Aorta (tissue), 5 donors: Measurements from ENCODE around the gene C3orf18. TPM values are rescaled to one million over a fixed set of nuclear protein-coding genes. Genes with fewer than 3 reads are reported as not detected.
A peak's percentile ranks its signal among the peaks of the same experiment; 100 is the strongest.

Source experiments
- ATAC-seq: fragments of 200-7000 bp; cut with Tn5 transposase; one replicate; pipeline ENCODE4 v1.9.1; 2022; ENCODE audit warnings: moderate library complexity; ENCODE audit not compliant: low FRiP score
- DNase-seq, 2 donors: peaks; one replicate each; pipeline ENCODE4 v3.0.0-alpha.2; 2020
- H3K27ac ChIP-seq, 2 donors: one replicate each; pipeline ENCODE4 v1.5.1; 2013; ENCODE audit warnings: low read length in 2 of 2, mild to moderate bottlenecking in 2 of 2, moderate library complexity in 2 of 2, control low read depth in 1 of 2, inconsistent platforms in 1 of 2, low read depth in 1 of 2
- H3K27me3 ChIP-seq, 2 donors: one replicate each; pipeline ENCODE4 v1.6.1; 2013; ENCODE audit warnings: control low read depth in 1 of 2, low read length in 1 of 2, mild to moderate bottlenecking in 1 of 2, moderate library complexity in 1 of 2; ENCODE audit not compliant: insufficient read depth in 2 of 2, control insufficient read depth in 1 of 2
- H3K36me3 ChIP-seq, 2 donors: one replicate each; pipeline ENCODE4 v1.6.1; 2013; ENCODE audit warnings: control low read depth in 1 of 2, low read length in 1 of 2, mild to moderate bottlenecking in 1 of 2; ENCODE audit not compliant: insufficient read depth in 2 of 2, control insufficient read depth in 1 of 2
- H3K4me1 ChIP-seq, 2 donors: one replicate each; pipeline ENCODE4 v1.6.1; 2013; ENCODE audit warnings: low read length in 2 of 2, control low read depth in 1 of 2, mild to moderate bottlenecking in 1 of 2, moderate library complexity in 1 of 2; ENCODE audit not compliant: insufficient read depth in 2 of 2, control insufficient read depth in 1 of 2
- H3K4me3 ChIP-seq, 2 donors: one replicate each; pipeline ENCODE4 v1.5.1; 2013; ENCODE audit warnings: low read length in 2 of 2, control low read depth in 1 of 2, mild to moderate bottlenecking in 1 of 2
- H3K9me3 ChIP-seq: one replicate; pipeline ENCODE4 v1.6.1; 2013; ENCODE audit warnings: mild to moderate bottlenecking, low read length; ENCODE audit not compliant: control insufficient read depth
- WGBS, 2 donors: extraction: QIAGEN DNeasy Blood & Tissue Kit; methylation state at CpG; one replicate each; pipeline ENCODE4 v1.1.7; 2013; 5-methylcytosine and 5-hydroxymethylcytosine counted together
- intact Hi-C, 2 donors: fragments of 100-400 bp; cut with DNase I; formaldehyde crosslinking; loops; one replicate each; pipeline versions ENCODE4 v1.14.2 to v1.15.0; 2022
- polyA plus RNA-seq, 2 donors: library from polyadenylated mRNA; stranded (reverse); fragments of 200-250 nt; gene quantifications; one replicate each; pipeline ENCODE4 v1.2.3, GENCODE V29; 2013
- total RNA-seq, 2 donors: library from RNA; stranded (reverse); fragmentation: NEBNext Ultra II Directional; extraction: Animal tissue kit (Norgen Biotek cat#: 25700); gene quantifications; one replicate each; pipeline ENCODE4 v1.2.1, GENCODE V29; 2021
- donor health status: healthy with polysubstance abuse.
- donor health status: Bipolar disorder and iron deficiency.
- donor health status: DM: no; HTN: no; CAD: no.
- donor health status: DM: no; HTN: no; CAD: no.
- donor health status: DM: yes; HTN: yes; CAD: no.

The C3orf18 gene
- total and polyA plus RNA-seq, 4 donors = 8.8 to 18.0 (median 16.1) TPM

DNA sequence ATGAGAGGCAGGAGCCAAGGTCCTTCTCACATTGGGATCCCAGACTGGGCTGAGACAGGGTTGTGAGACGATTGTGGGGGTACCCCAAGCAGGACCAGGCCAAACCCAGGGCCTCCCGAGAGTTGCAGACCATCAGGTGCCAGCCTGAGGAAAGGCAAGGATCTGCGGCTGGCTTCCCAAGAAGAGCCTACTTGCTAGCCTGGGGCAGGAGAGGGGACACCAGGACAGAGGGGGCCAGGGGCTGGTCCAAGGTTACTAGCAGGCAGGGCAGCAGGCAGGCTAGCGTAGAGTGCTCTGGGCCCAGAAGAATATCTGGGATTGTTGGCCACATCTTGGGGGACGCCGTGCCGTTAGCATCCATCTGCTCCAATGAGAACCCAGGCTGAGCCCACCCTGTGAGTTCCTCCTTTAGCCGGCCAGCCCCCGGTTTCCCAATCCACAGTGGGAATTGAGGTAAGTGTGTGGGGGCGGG, 43.5 kb upstream of the C3orf18 start:
- DNase-seq (no peak), ATAC-seq (no peak)
- 4 to 6% methylated on average over 10 of the region's 10 CpGs for WGBS, 2 donors
- H3K9me3 ChIP-seq = no peaks in the 10 kb centered on the region
- no peaks in the 10 kb centered on the region for H3K27me3 ChIP-seq
- intact Hi-C loops = loop anchor here in 1 of 2 donors (1.0 to 5.0 kb wide), 3 partner anchors 9 to 259 kb away; partner anchors contain the start of genes CYB561D2 and NPRL2
- H3K27ac ChIP-seq = no peak overlapping the region
- H3K36me3 ChIP-seq = no peaks in the 10 kb centered on the region
- H3K4me3 ChIP-seq = peak overlapping the region; percentile 3 to 61
- H3K4me1 ChIP-seq = no peaks in the 10 kb centered on the region

DNA sequence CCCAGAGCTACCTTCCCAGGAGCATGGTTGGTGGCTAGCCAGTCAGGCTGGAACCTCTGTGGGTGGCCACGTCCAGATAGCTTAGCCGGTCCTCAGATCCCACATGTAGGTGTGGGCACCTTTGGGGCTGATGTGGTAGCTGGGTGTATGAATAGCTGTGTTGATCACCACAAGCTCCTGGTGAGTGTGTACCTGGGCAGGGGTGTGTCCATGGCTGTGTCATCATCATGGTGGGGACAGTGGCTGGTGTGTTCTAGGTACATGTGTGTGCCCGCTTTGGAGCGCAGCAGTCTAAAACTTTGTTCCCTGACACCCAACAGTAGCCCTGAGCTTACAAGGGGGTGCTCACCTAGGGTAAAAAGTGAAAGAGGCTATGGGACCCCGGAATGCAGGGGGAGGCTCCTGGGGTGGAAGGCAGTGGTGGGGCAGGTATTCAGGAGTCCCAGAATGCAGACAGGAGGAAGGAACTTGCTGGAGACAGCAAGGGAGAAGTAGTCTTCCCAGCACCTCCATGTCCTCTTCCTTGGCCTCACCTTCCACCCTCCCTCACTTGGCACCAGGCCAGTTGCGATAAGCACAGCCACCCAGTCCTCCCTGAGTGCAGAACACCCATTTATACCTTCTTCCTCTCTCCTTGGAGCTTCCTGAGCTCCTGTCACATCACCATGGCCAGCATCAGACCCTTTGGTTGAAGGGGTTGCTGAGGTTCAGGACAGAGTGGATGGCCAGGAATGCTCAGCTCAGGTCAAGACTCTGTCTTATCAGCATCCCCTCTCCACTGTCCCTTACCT, 42.8 kb upstream of the C3orf18 start:
- intact Hi-C loops = loop anchor here in 1 of 2 donors (5.0 kb wide), 2 partner anchors 93 to 258 kb away; partner anchors contain the start of genes CYB561D2 and NPRL2
- DNase-seq (no peak), ATAC-seq (no peak)
- Histone ChIP-seq H3K9me3 (no peaks in the 10 kb centered on the region), H3K4me3 (no peak overlapping the region), H3K36me3 (no peaks in the 10 kb centered on the region), H3K27me3 (no peaks in the 10 kb centered on the region), H3K27ac (no peak overlapping the region), H3K4me1 (no peaks in the 10 kb centered on the region)
- 73 to 77% methylated on average over 6 of the region's 6 CpGs for WGBS, 2 donors

GRCh38 chr3:50609763-50610085, 42.2 kb upstream of the C3orf18 start:
- Histone ChIP-seq H3K4me1 (no peaks in the 10 kb centered on the region), H3K36me3 (no peaks in the 10 kb centered on the region), H3K27ac (no peak overlapping the region), H3K27me3 (no peaks in the 10 kb centered on the region), H3K9me3 (no peaks in the 10 kb centered on the region), H3K4me3 (no peak overlapping the region)
- ATAC-seq = no peak
- 87 to 93% methylated on average over 3 of the region's 3 CpGs for whole genome bisulfite sequencing, 2 donors
- no peak for DNase-seq
- intact Hi-C loops = loop anchor here in 1 of 2 donors (5.0 kb wide), 2 partner anchors 92 to 257 kb away; partner anchors contain the start of genes CYB561D2 and NPRL2

DNA sequence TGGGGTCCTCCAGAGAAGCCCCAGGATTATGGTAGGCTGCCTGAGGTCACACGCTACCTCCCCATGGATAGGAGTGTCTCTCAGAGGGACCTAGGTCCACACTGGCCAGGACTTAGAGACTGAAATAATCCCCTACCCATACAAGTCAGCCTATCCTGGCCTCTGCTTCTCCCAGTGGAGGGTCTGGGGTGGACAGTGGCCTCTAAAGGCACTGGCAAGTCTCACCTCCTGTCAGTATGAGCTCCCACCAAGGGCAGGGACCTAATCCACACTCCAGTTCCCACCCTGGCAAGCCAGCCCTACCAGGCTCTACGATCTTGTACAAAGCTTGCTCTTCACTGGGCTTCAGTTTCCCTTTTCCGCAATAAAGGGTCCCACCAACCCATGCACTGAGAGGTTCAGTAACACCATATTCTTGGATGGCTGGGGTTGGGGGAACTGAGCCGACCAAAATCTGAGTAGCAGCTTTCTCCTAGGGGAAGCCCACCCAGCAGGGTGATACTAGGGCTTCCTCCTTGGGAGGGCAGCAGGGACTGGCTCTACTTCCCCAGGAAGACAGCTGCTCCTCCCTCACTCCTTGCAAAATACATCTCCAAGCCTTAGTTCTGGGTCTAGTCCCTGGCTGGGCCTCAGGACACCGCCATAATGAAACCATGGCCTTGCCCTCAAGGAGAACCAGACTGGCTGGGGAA, 41.7 kb upstream of the C3orf18 start:
- Histone ChIP-seq H3K9me3 (no peaks in the 10 kb centered on the region), H3K36me3 (no peaks in the 10 kb centered on the region), H3K4me3 (no peak overlapping the region), H3K4me1 (no peaks in the 10 kb centered on the region), H3K27me3 (no peaks in the 10 kb centered on the region), H3K27ac (no peak overlapping the region)
- 91% methylated on average over 5 of the region's 5 CpGs for WGBS, 2 donors
- DNase-seq (no peak), ATAC-seq (no peak)
- intact Hi-C loops = no loop called here

DNA sequence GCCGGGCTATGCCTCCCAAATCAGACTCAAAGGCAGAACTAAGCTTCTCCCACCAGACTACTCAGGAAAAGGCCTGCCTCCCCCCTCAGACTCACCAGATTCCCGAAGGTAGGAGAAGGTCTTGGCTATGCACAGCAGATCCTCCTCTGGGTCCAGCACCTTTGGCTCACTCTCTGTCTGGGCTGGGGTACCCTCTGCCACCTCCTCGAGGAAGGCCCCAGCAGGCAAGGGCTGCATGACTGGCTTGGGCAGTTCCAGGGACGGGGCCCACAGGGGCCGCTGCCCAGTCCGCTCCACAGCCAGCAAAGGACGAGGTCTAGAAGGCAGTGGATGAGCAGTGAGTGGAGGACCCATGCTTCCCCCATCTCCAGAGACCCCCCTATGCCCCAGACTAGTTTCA, 40.7 kb upstream of the C3orf18 start:
- intact Hi-C loops = no loop called here
- ATAC-seq (no peak), DNase-seq (no peak)
- no peaks in the 10 kb centered on the region for H3K4me1 ChIP-seq
- H3K36me3 ChIP-seq = no peaks in the 10 kb centered on the region
- no peaks in the 10 kb centered on the region for H3K27me3 ChIP-seq
- no peak overlapping the region for H3K27ac ChIP-seq
- H3K9me3 ChIP-seq = no peaks in the 10 kb centered on the region
- 82 to 85% methylated on average over 7 of the region's 7 CpGs for WGBS, 2 donors
- H3K4me3 ChIP-seq = no peak overlapping the region

GRCh38 chr3:50607271-50608091, 39.9 kb upstream of the C3orf18 start:
- intact Hi-C loops = no loop called here
- H3K9me3 ChIP-seq = no peaks in the 10 kb centered on the region
- no peaks in the 10 kb centered on the region for H3K27me3 ChIP-seq
- H3K4me3 ChIP-seq = no peak overlapping the region
- no peak overlapping the region for H3K27ac ChIP-seq
- WGBS, 2 donors = 84 to 85% methylated on average over 29 of the region's 29 CpGs
- H3K36me3 ChIP-seq = no peaks in the 10 kb centered on the region
- ATAC-seq (no peak), DNase-seq (no peak)
- H3K4me1 ChIP-seq = no peaks in the 10 kb centered on the region

- H3K9me3 ChIP-seq = no peaks in the 10 kb centered on the region
- DNase-seq (no peak), ATAC-seq (no peak)
- H3K27ac ChIP-seq = no peak overlapping the region
- 68 to 77% methylated on average over 6 of the region's 6 CpGs for WGBS, 2 donors
- H3K4me1 ChIP-seq = no peaks in the 10 kb centered on the region
- no peaks in the 10 kb centered on the region for H3K36me3 ChIP-seq
- H3K27me3 ChIP-seq = no peaks in the 10 kb centered on the region
- intact Hi-C loops = no loop called here
- no peak overlapping the region for H3K4me3 ChIP-seq
These were observed 39.0 kb upstream of the C3orf18 start for GRCh38 chr3:50606596-50606995.

- H3K27ac ChIP-seq = no peak overlapping the region
These were observed 38.4 kb upstream of the C3orf18 start for GRCh38 chr3:50605901-50606326.

More at GRCh38 chr3:50605901-50606326, 38.4 kb upstream of the C3orf18 start:
- Histone ChIP-seq H3K36me3 (no peaks in the 10 kb centered on the region), H3K9me3 (no peaks in the 10 kb centered on the region), H3K4me3 (no peak overlapping the region), H3K27me3 (no peaks in the 10 kb centered on the region), H3K4me1 (no peaks in the 10 kb centered on the region)
- intact Hi-C loops = no loop called here
- ATAC-seq = no peak
- WGBS, 2 donors = 75 to 76% methylated on average over 5 of the region's 5 CpGs
- DNase-seq = no peak
